B cell (primary cell): ENCODE data around the gene DPCD.

ENCODE experiments used
- CTCF ChIP-seq: fragments of 200-600 bp; IDR thresholded peaks from one replicate; pipeline ENCODE4 v1.8.0; 2022; ENCODE audit warnings: antibody characterized with exemption, mild to moderate bottlenecking
- EZH2 ChIP-seq: IDR thresholded peaks from 2 replicates; pipeline ENCODE4 v1.6.1; 2012; ENCODE audit warnings: borderline replicate concordance, low read depth, mild to moderate bottlenecking, moderate library complexity, low read length; ENCODE audit not compliant: insufficient read depth, poor library complexity, severe bottlenecking

- TF ChIP-seq EZH2 (no peak), CTCF (no peak)
Observed at GRCh38 chr10:101567165-101568006, 20.7 kb upstream of the DPCD start.
